K562 (cell line): ENCODE data around the gene PPM1L. TPM values are rescaled to one million over a fixed set of nuclear protein-coding genes. Genes with fewer than 3 reads are reported as not detected.

Experiments
- ATAC-seq: fragments of 200-7000 bp; cut with Tn5 transposase; 3 replicates; pipeline ENCODE4 v1.9.1; 2020; ENCODE audit warnings: moderate library complexity
- BruUV-seq: library from RNA; stranded (reverse); fragments of 400-500 nt; replicated peaks from 2 replicates; lab custom pipeline; 2021; lab: Mats Ljungman, UMichigan
- CTCF ChIA-PET: fragments of 300-600 bp; formaldehyde crosslinking; extraction: SDS; loops from one replicate; lab custom pipeline; 2021; ENCODE audit warnings: low intra/inter-chr PET ratio; lab: Yijun Ruan, JAX
- POLR2A ChIA-PET: fragments of 300-600, 350-650 bp; sonication (Branson Sonifier 250); formaldehyde crosslinking; extraction: SDS; loops from one replicate; lab custom pipeline; 2021; ENCODE audit warnings: antibody characterized with exemption, inconsistent platforms; lab: Yijun Ruan, JAX
- DNase-seq, 4 experiments: peaks; one replicate each; pipeline versions ENCODE4 v3.0.0 to v3.0.0-alpha.2; 2011 to 2018; ENCODE audit warnings: low spot score in 3 of 4, mixed read lengths in 3 of 4; ENCODE audit errors: extremely low read depth in 1 of 4
- FAIRE-seq: peaks from 2 replicates; lab custom pipeline; 2011; peaks lifted over from hg19 to GRCh38; lab: Jason Lieb, UNC
- H2AFZ ChIP-seq: 2 replicates; pipeline ENCODE4 v1.6.0; 2011; ENCODE audit warnings: low read depth, low read length, control low read depth, inconsistent platforms
- H3K27ac ChIP-seq: fragments of 200-600 bp; 3 replicates; pipeline ENCODE4 v1.8.0; 2011; ENCODE audit warnings: low read depth, mild to moderate bottlenecking, control low read depth, inconsistent platforms, low read length, moderate library complexity, mixed read lengths; ENCODE audit errors: extremely low read depth
- H3K27me3 ChIP-seq, 2 experiments: fragments of 300-600 bp in 1 of 2; 2 replicates in 1 of 2; 3 replicates in 1 of 2; pipeline versions ENCODE4 v1.6.0 to v1.8.0; 2011; ENCODE audit warnings: inconsistent platforms in 2 of 2, low read length in 2 of 2, mild to moderate bottlenecking in 1 of 2, mixed read lengths in 1 of 2, moderate library complexity in 1 of 2; ENCODE audit not compliant: control insufficient read depth in 2 of 2, insufficient read depth in 2 of 2
- H3K36me3 ChIP-seq: fragments of 300-600 bp; 3 replicates; pipeline ENCODE4 v1.8.0; 2011; ENCODE audit warnings: mild to moderate bottlenecking, low read length, inconsistent platforms; ENCODE audit not compliant: control insufficient read depth, insufficient read depth
- H3K4me1 ChIP-seq, 2 experiments: fragments of 200-600 bp in 1 of 2; replicated peaks in 1 of 2; 2 replicates in 1 of 2; 3 replicates in 1 of 2; pipeline versions ENCODE4 v1.5.1 to v1.8.0; 2011; ENCODE audit warnings: inconsistent platforms in 2 of 2, low read length in 2 of 2, mild to moderate bottlenecking in 1 of 2, mixed read lengths in 1 of 2, moderate library complexity in 1 of 2; ENCODE audit not compliant: control insufficient read depth in 2 of 2, insufficient read depth in 2 of 2
- H3K4me2 ChIP-seq: 2 replicates; pipeline ENCODE4 v1.6.1; 2011; ENCODE audit warnings: low read length, control low read depth, inconsistent platforms, mixed read lengths; ENCODE audit not compliant: insufficient read depth
- H3K4me3 ChIP-seq: fragments of 200-600 bp; sonication (generic), shearing (Covaris generic); 2 replicates; pipeline ENCODE4 v1.5.1; 2016; ENCODE audit warnings: control low read depth, inconsistent platforms
- H3K79me2 ChIP-seq: fragments of 200-600 bp; 3 replicates; pipeline ENCODE4 v1.8.0; 2011; ENCODE audit warnings: low read length, inconsistent platforms; ENCODE audit not compliant: control insufficient read depth, insufficient read depth
- H3K9ac ChIP-seq, 2 experiments: 2 replicates each; pipeline versions ENCODE4 v1.6.0 to v1.6.1; 2011; ENCODE audit warnings: low read depth in 2 of 2, low read length in 2 of 2, control low read depth in 1 of 2, inconsistent platforms in 1 of 2, mild to moderate bottlenecking in 1 of 2, mixed read lengths in 1 of 2; ENCODE audit not compliant: insufficient read depth in 1 of 2
- H3K9me1 ChIP-seq: one replicate; pipeline ENCODE4 v1.6.0; 2011; ENCODE audit warnings: inconsistent platforms, mild to moderate bottlenecking, low read length, moderate library complexity; ENCODE audit not compliant: control insufficient read depth, insufficient read depth
- H3K9me3 ChIP-seq: replicated peaks from 2 replicates; pipeline ENCODE4 v1.5.1; 2011; ENCODE audit warnings: low read depth, low read length, inconsistent platforms; ENCODE audit not compliant: control insufficient read depth, insufficient read depth
- H4K20me1 ChIP-seq: replicated peaks from 2 replicates; pipeline ENCODE4 v1.6.1; 2011; ENCODE audit warnings: low read length, inconsistent platforms, mixed read lengths; ENCODE audit not compliant: control insufficient read depth, insufficient read depth
- CSDE1 ChIP-seq, 2 experiments: fragments of 450-650 bp; IDR thresholded peaks; 2 replicates each; pipeline ENCODE4 v1.6.1; 2016; ENCODE audit warnings: mild to moderate bottlenecking in 1 of 2
- E2F6 ChIP-seq, 2 experiments: IDR thresholded peaks; 2 replicates each; pipeline ENCODE4 v1.6.1; 2011; ENCODE audit warnings: borderline replicate concordance in 1 of 2, control low read depth in 1 of 2, low read depth in 1 of 2, low read length in 1 of 2, mild to moderate bottlenecking in 1 of 2, mixed read lengths in 1 of 2, moderate library complexity in 1 of 2; ENCODE audit not compliant: insufficient read depth in 1 of 2, insufficient read length in 1 of 2, poor library complexity in 1 of 2, severe bottlenecking in 1 of 2; ENCODE audit errors: extremely low read depth in 1 of 2
- ELF4 ChIP-seq: fragments of 450-650 bp; formaldehyde crosslinking; IDR thresholded peaks from 2 replicates; pipeline ENCODE4 v1.4.0; 2022; ENCODE audit warnings: missing genetic modification characterization
- FUS ChIP-seq: fragments of 200-400 bp; formaldehyde crosslinking; optimal IDR thresholded peaks from 2 replicates; pipeline ENCODE3; 2017; ENCODE audit warnings: low read depth, low read length
- HDAC1 ChIP-seq, 2 experiments: fragments of 450-650 bp; IDR thresholded peaks; 2 replicates each; pipeline ENCODE4 v1.6.1; 2016 to 2017; ENCODE audit warnings: inconsistent platforms in 1 of 2, mild to moderate bottlenecking in 1 of 2, moderate library complexity in 1 of 2
- RAD51 ChIP-seq: fragments of 450-650 bp; IDR thresholded peaks from 2 replicates; pipeline ENCODE4 v1.7.1; 2016; ENCODE audit warnings: low read depth, mild to moderate bottlenecking, borderline replicate concordance
- WHSC1 ChIP-seq: IDR thresholded peaks from one replicate; pipeline ENCODE4 v1.6.1; 2012; ENCODE audit warnings: low read length, control low read depth, inconsistent platforms
- ZNF586 ChIP-seq: fragments of 450-650 bp; formaldehyde crosslinking; conservative IDR thresholded peaks from 2 replicates; pipeline ENCODE4 v1.4.0; 2020; ENCODE audit warnings: mild to moderate bottlenecking, moderate library complexity
- WGBS: fragments of 100-300 bp; shearing (Covaris generic); methylation state at CpG from one replicate; pipeline ENCODE4 v1.1.6; 2016; ENCODE audit warnings: low coverage, mixed read lengths; ENCODE audit not compliant: insufficient coverage; ENCODE audit errors: missing lambda C conversion rate; 5-methylcytosine and 5-hydroxymethylcytosine counted together
- in situ Hi-C: fragments of 300-500 bp; cut with MboI; formaldehyde crosslinking; loops from 4 replicates; pipeline ENCODE4 v1.15.0; 2018; ENCODE audit warnings: inconsistent platforms, mixed read lengths
- intact Hi-C: fragments of 100-400 bp; cut with micrococcal nuclease; formaldehyde crosslinking; loops from 2 replicates; pipeline ENCODE4 v1.14.2; 2022
- polyA plus RNA-seq, 8 experiments: library from polyadenylated mRNA; depleted of rRNA in 4 of 8; stranded (reverse) in 5 of 8; unstranded in 3 of 8; fragments of >200 nt; fragmentation: Nextera tagmentation in 2 of 8; fragmentation: Illumina TruSeq in 1 of 8; extraction: Ambion mirVana in 2 of 8; extraction: Trizol in 1 of 8; gene quantifications; 2 replicates each; pipeline versions ENCODE4 v1.2.1 to v1.2.3, GENCODE V29; 2011 to 2014; ENCODE audit warnings: inconsistent platforms in 1 of 8, missing spikeins in 1 of 8
- total RNA-seq, 7 experiments: library from RNA; depleted of rRNA in 6 of 7; stranded (reverse); fragments of >200 nt in 6 of 7; fragmentation: Illumina TruSeq in 2 of 7; extraction: Trizol in 2 of 7; gene quantifications; 2 replicates each; pipeline versions ENCODE4 v1.2.1 to v1.2.3, GENCODE V29; 2011 to 2021; ENCODE audit warnings: low replicate concordance in 1 of 7

Gene PPM1L
- total and polyA plus RNA-seq, 9 of the 15 experiments (the other 6 are each of a cell fraction or from before 2014, with no cell fraction given), result 0.01 to 0.41 (median 0.14) TPM

- Histone ChIP-seq H3K9ac (no peak overlapping the region), H3K36me3 (no peaks in the 10 kb centered on the region), H3K9me1 (no peaks in the 10 kb centered on the region), H3K27ac (no peak overlapping the region), H4K20me1 (no peaks in the 10 kb centered on the region), H3K27me3 (no peaks in the 10 kb centered on the region), H3K9me3 (no peaks in the 10 kb centered on the region), H3K4me1 (no peaks in the 10 kb centered on the region), H3K79me2 (no peaks in the 10 kb centered on the region), H3K4me3 (no peak overlapping the region), H2AFZ (no peak overlapping the region), H3K4me2 (no peak overlapping the region)
- DNase-seq, result no peak
- TF ChIP-seq CSDE1 (IDR thresholded peaks at IDR 0.05) (no peak), HDAC1 (IDR thresholded peaks at IDR 0.05) (no peak), ELF4 (CRISPR knock-in tag) (no peak), WHSC1 (no peak)
- BruUV-seq, result no TSS peak
- in situ Hi-C loops, result no loop called here
- intact Hi-C loops, result no loop called here
- POLR2A ChIA-PET, result no interaction called here
- ATAC-seq, result no peak
- CTCF ChIA-PET, result no interaction called here
- WGBS, result 3% methylated on average over 2 of the region's 2 CpGs
- FAIRE-seq, result no peak
Observed at GRCh38 chr3:160973067-160973809, 217.2 kb downstream of the PPM1L start.

GRCh38 chr3:160977773-160978172 is 221.7 kb downstream of the PPM1L start:
- intact Hi-C loops, result no loop called here
- Histone ChIP-seq H3K27me3 (no peaks in the 10 kb centered on the region), H3K36me3 (no peaks in the 10 kb centered on the region), H4K20me1 (no peaks in the 10 kb centered on the region), H3K9me3 (no peaks in the 10 kb centered on the region; the same call in 1 of the 2 replicates), H3K4me3 (no peak overlapping the region), H3K4me1 (no peaks in the 10 kb centered on the region), H2AFZ (no peak overlapping the region), H3K9ac (no peak overlapping the region), H3K9me1 (no peaks in the 10 kb centered on the region), H3K27ac (no peak overlapping the region), H3K4me2 (no peak overlapping the region), H3K79me2 (no peaks in the 10 kb centered on the region)
- BruUV-seq, result no TSS peak
- ChIA-PET POLR2A (no interaction called here), CTCF (no interaction called here)
- TF ChIP-seq E2F6 (IDR thresholded peaks at IDR 0.05; ENCODE audit: borderline replicate concordance in 1 of 2, extremely low read depth in 1 of 2, insufficient read depth in 1 of 2, insufficient read length in 1 of 2, low read depth in 1 of 2, low read length in 1 of 2, poor library complexity in 1 of 2, severe bottlenecking in 1 of 2), result no peak
- no peak for TF ChIP-seq RAD51
- no peak for TF ChIP-seq FUS
- no peak for TF ChIP-seq ZNF586 (CRISPR knock-in tag)
- in situ Hi-C loops, result no loop called here
- ATAC-seq, result no peak
- no peak for FAIRE-seq
- no peak for DNase-seq
